LNCaP clone FGC (cell line): ENCODE measurements around the gene CDC14A.
A peak's percentile ranks its signal among the peaks of the same experiment; 100 is the strongest.
"Not testable (repeated sequence)": the region's sequence is repeated elsewhere in the genome, so short reads cannot be mapped to it uniquely, and the experiment has no call there.

Source experiments
- DNase-seq: peaks from one replicate; pipeline ENCODE4 v3.0.0-alpha.2; 2011; ENCODE audit warnings: low read depth
- H3K4me3 ChIP-seq: 2 replicates; pipeline ENCODE4 v1.5.1; 2011; ENCODE audit warnings: mild to moderate bottlenecking, low read depth, low read length, control low read depth
- CTCF ChIP-seq: IDR thresholded peaks from 2 replicates; pipeline ENCODE4 v1.5.1; 2012; ENCODE audit warnings: mild to moderate bottlenecking; ENCODE audit not compliant: control insufficient read depth, insufficient read depth; ENCODE audit errors: extremely low read depth

Gene CDC14A

GRCh38 chr1:100404821-100405220, 52.5 kb downstream of the CDC14A start:
- H3K4me3 ChIP-seq, result no peak overlapping the region
- DNase-seq, result no peak
- no peak for TF ChIP-seq CTCF

- H3K4me3 ChIP-seq, DNase-seq: not testable (repeated sequence)
These were observed 53.6 kb downstream of the CDC14A start for GRCh38 chr1:100405902-100406301.

- not testable (repeated sequence) for H3K4me3 ChIP-seq, DNase-seq
These were observed 55.1 kb downstream of the CDC14A start for GRCh38 chr1:100407390-100407789.

GRCh38 chr1:100411019-100411418, 58.7 kb downstream of the CDC14A start:
- no peak for TF ChIP-seq CTCF
- DNase-seq, result no peak
- no peak overlapping the region for H3K4me3 ChIP-seq

GRCh38 chr1:100411574-100411973, 59.3 kb downstream of the CDC14A start:
- no peak for TF ChIP-seq CTCF
- H3K4me3 ChIP-seq, result no peak overlapping the region
- no peak for DNase-seq

- H3K4me3 ChIP-seq, result no peak overlapping the region
- no peak for TF ChIP-seq CTCF
- DNase-seq, result peak; percentile 67
These were observed 60.7 kb downstream of the CDC14A start for GRCh38 chr1:100413035-100413434.

- DNase-seq, result peak; percentile 69
- TF ChIP-seq CTCF, result no peak
- H3K4me3 ChIP-seq, result peak overlapping the region; percentile 6
These were observed 62.6 kb downstream of the CDC14A start for GRCh38 chr1:100414693-100415497.

- DNase-seq, result peak; percentile 79
- no peak for TF ChIP-seq CTCF
- H3K4me3 ChIP-seq, result no peak overlapping the region
These were observed 63.1 kb downstream of the CDC14A start for GRCh38 chr1:100415498-100415778.
